Medulla oblongata (tissue), 1 donor: ENCODE measurements around the gene LRRC34.

Experiments used
- DNase-seq: peaks from one replicate; pipeline ENCODE4 v3.0.0-alpha.2; 2015; ENCODE audit errors: extremely low spot score

LRRC34 gene

GRCh38 chr3:169764882-169765612, 47.7 kb downstream of the LRRC34 start, which contains the start of gene TERC:
Gene TERC, minus strand, starts transcription at chr3:169765060.
- DNase-seq, result peak; percentile 93

- DNase-seq, result peak; percentile 81
Observed at GRCh38 chr3:169764312-169764881, 48.3 kb downstream of the LRRC34 start.

GRCh38 chr3:169760479-169760878, 52.2 kb downstream of the LRRC34 start:
- DNase-seq, result no peak

DNA sequence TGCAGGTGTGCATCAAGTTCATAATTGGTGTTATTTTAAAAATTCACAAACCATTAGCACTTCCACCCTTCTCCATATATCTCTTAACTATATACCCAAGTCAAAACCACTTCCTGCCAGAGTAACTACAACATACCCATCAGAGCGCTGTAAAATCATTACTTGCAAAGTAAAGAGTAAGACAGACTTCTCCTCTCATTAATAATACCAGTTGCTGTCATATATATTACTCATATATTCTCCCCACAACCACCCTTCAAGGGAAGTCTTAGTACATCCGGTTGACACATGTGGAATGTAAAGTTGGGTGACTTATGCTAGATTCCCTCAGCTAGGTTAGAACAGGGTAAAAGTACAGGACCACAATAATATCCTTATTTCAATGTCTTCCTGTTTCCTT, 53.4 kb downstream of the LRRC34 start:
- DNase-seq, result no peak

DNA sequence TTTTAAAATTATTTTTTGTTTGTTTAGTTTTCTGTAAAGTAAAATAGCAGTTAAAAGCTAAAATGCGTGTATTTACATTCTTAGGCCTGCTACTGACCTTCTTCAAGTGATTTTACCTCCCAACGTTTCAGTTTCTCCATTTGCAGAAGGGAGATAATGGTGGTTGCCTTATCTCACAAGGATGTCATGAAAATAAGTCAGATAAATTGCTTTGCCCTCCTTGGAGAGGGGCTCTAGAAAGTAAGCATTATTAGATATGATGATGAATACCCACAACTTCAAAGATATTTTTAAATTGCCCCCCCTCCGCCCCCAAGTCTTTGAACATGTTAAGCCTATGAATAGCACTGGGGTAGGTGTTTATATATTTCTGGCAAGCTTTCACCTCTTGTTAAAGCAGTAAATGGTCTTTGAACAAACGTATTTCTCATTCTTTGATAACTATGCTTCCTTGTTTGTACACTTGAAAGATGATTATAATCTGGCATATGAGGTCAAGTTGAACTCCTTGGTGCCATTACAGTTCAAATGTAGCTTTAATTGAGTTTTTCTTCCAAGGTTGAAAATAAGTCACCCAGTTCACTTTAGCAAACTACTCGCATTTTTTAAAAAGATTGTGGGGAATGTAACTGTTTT, 54.2 kb downstream of the LRRC34 start:
- DNase-seq, result no peak

DNA sequence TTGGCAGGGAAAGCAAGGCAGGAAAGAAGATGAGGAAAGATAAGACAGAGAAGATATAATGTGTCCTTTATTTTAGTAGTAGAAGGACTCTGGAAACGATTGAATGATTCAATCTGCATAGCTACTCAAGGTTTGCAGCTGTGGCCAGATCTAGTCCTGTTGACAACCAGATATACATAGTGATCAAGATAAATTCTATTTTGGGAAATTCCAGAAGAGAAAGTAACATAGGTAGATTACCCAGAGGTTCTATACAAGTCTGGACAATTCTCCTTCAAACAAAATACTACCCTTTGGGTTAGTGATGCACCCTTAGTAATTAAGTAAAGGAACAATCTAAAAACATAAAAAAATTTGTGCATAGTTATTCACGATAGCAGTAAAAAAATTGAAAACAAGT, 57.2 kb downstream of the LRRC34 start:
- DNase-seq, result no peak

DNA sequence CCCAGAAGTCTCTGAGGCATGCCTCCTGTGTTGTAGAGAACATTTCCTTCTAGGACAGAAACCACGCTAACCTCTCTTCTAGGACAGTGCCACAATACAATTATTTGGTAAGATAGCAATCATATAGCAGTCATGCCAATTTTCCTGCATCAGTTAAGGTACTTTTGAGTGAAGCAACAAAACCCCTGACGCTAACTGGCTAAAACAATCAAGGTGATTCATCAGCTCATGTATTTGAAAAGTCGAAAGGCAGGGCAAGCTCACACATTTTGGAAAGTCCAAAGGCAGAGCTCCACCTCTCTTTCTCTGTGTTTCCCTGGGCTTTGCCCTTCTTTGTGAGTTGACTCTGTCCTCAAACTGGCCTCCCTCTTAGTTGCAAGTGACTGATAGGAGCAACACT, 58.0 kb downstream of the LRRC34 start:
- no peak for DNase-seq

DNA sequence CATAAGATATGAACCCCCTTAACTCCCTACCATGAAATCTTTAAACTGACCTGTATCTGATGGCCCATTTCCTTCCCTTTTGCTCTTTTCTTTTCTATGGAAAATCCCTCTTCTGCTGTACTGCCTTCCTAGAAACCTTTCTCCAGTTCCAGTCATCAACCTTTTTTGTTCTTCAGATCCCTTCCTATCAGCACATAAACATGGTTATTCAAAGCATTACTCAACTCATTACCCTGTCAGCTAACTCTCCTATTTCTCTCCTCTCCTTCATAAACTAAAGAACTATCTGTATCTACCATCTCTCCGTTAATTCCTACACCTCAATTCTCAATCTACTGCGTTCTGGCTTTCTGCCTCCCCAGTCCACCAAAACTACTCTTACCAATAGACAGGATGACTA, 60.8 kb downstream of the LRRC34 start:
- DNase-seq, result no peak

GRCh38 chr3:169750665-169751064, 62.0 kb downstream of the LRRC34 start:
- no peak for DNase-seq

DNA sequence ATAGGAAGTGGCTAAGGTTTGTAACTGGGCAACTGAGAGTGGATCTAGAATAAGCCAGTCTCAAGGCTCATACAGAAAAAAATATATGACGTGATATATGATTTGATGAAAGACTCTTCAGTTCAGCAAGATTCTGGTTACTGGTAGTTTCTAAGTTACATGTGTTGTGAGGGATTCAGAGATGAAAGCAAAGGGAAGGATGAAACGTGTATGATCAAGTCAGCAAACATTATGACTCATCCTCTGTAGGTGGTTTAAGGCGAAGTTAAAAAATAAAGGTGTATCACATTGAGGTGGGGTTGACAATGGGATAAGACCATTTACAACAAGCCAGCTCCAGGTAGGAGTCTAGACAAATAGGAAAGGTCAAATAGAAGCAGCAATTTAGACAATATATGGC, 64.0 kb downstream of the LRRC34 start:
- DNase-seq, result no peak

- no peak for DNase-seq
Observed at GRCh38 chr3:169746924-169747323, 65.8 kb downstream of the LRRC34 start.

DNA sequence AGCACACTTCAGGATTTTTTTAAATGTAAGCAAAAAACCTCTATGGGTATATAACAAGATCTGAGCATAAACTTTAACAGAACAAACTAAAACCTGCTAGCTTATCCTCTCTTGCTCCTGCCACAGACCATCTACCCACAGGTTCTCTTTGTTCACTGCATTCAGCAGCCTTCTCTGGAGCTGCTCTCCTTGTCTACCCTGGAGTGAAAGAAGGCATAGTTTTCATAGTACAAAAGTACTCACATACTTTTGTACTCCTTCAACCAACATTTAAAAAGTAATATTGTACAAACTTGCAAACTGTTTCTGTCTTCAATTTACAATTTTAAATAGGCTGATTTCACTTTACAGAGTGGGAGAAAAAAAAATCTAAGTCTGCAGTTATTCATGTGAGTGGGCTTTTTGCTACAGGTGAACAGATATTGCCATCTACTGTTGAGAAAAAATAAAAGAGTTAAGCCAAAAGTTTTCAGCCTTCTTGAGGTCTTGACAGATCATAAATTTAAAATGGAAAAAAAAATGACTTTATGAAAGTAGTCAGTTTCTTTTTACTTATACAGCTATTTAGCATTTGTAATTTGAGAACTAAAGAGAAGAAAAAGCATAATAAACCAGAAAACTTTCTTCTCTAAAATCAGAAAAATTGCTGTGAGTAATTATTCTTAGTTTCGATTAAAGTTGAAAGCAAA, 68.2 kb downstream of the LRRC34 start:
- DNase-seq, result no peak
